ENCODE results near the gene RTP3. TPM values are rescaled to one million over a fixed set of nuclear protein-coding genes. Genes with fewer than 3 reads are reported as not detected.

Gene RTP3
- polyA plus RNA-seq, 1 donor from 2014 or later, result not detected

- Histone ChIP-seq H3K27me3 (ENCODE audit: insufficient read depth, low read depth, low read length) (no peaks in the 10 kb centered on the region), H3K27ac (ENCODE audit: low read length) (no peak overlapping the region)
These were observed 35.3 kb downstream of the RTP3 start for GRCh38 chr3:46533091-46533490.

GRCh38 chr3:46535746-46536145 is 38.0 kb downstream of the RTP3 start:
- H3K36me3 ChIP-seq (ENCODE audit: insufficient read depth, low read length), result no peaks in the 10 kb centered on the region
- H2AFZ ChIP-seq (ENCODE audit: low read depth, low read length), result no peak overlapping the region
- no peaks in the 10 kb centered on the region for H3K9me2 ChIP-seq (ENCODE audit: insufficient read depth, low read length)
- H3K79me2 ChIP-seq (replicated peaks; ENCODE audit: insufficient read depth, low read length), result no peaks in the 10 kb centered on the region
- no peaks in the 10 kb centered on the region for H3F3A ChIP-seq (ENCODE audit: insufficient read depth, low read length, poor library complexity, severe bottlenecking)
- no peak overlapping the region for H3K27ac ChIP-seq (ENCODE audit: low read length)
- H3K4me2 ChIP-seq (ENCODE audit: low read length), result no peak overlapping the region
- H3K27me3 ChIP-seq (ENCODE audit: insufficient read depth, low read depth, low read length), result no peaks in the 10 kb centered on the region
- no peak overlapping the region for H3K9ac ChIP-seq (ENCODE audit: low read length)
- H4K20me1 ChIP-seq (ENCODE audit: insufficient read depth), result no peaks in the 10 kb centered on the region
- H3K9me3 ChIP-seq (ENCODE audit: low read length), result no peaks in the 10 kb centered on the region
- H3K4me3 ChIP-seq (ENCODE audit: low read length), result no peak overlapping the region
- no peak for TF ChIP-seq EZH2 (IDR thresholded peaks at IDR 0.05; ENCODE audit: borderline replicate concordance, insufficient read depth, low read length, poor library complexity, severe bottlenecking)
- no peak for TF ChIP-seq MXI1 (conservative IDR thresholded peaks at IDR 0.05; ENCODE audit: poor library complexity, severe bottlenecking)
- TF ChIP-seq SMC3 (conservative IDR thresholded peaks at IDR 0.05; ENCODE audit: poor library complexity), result no peak
- TF ChIP-seq POLR2AphosphoS5 (IDR thresholded peaks at IDR 0.05), result no peak
- no peak for TF ChIP-seq EP300 (conservative IDR thresholded peaks at IDR 0.05; ENCODE audit: poor library complexity, severe bottlenecking)
- TF ChIP-seq TAF1 (IDR thresholded peaks at IDR 0.05; ENCODE audit: low read depth), result no peak
- TF ChIP-seq REST (IDR thresholded peaks at IDR 0.05; ENCODE audit: borderline replicate concordance), result no peak
- no peak for TF ChIP-seq RAD21 (conservative IDR thresholded peaks at IDR 0.05)

More at GRCh38 chr3:46533091-46533490, 35.3 kb downstream of the RTP3 start:
- no peak overlapping the region for H2AFZ ChIP-seq (ENCODE audit: low read depth, low read length)
- no peak overlapping the region for H3K4me2 ChIP-seq (ENCODE audit: low read length)
- H3K79me2 ChIP-seq (replicated peaks; ENCODE audit: insufficient read depth, low read length), result no peaks in the 10 kb centered on the region
- no peaks in the 10 kb centered on the region for H3K9me3 ChIP-seq (ENCODE audit: low read length)
- H3K9ac ChIP-seq (ENCODE audit: low read length), result no peak overlapping the region
- H4K20me1 ChIP-seq (ENCODE audit: insufficient read depth), result no peaks in the 10 kb centered on the region
- H3F3A ChIP-seq (ENCODE audit: insufficient read depth, low read length, poor library complexity, severe bottlenecking), result no peaks in the 10 kb centered on the region
- no peaks in the 10 kb centered on the region for H3K36me3 ChIP-seq (ENCODE audit: insufficient read depth, low read length)
- no peak overlapping the region for H3K4me3 ChIP-seq (ENCODE audit: low read length)
- TF ChIP-seq REST (IDR thresholded peaks at IDR 0.05; ENCODE audit: borderline replicate concordance) (no peak), MXI1 (conservative IDR thresholded peaks at IDR 0.05; ENCODE audit: poor library complexity, severe bottlenecking) (no peak), POLR2AphosphoS5 (IDR thresholded peaks at IDR 0.05) (no peak), EP300 (conservative IDR thresholded peaks at IDR 0.05; ENCODE audit: poor library complexity, severe bottlenecking) (no peak), EZH2 (IDR thresholded peaks at IDR 0.05; ENCODE audit: borderline replicate concordance, insufficient read depth, low read length, poor library complexity, severe bottlenecking) (no peak), SMC3 (conservative IDR thresholded peaks at IDR 0.05; ENCODE audit: poor library complexity) (no peak), RAD21 (conservative IDR thresholded peaks at IDR 0.05) (no peak), TAF1 (IDR thresholded peaks at IDR 0.05; ENCODE audit: low read depth) (no peak)
- TF ChIP-seq, protein P1, sequence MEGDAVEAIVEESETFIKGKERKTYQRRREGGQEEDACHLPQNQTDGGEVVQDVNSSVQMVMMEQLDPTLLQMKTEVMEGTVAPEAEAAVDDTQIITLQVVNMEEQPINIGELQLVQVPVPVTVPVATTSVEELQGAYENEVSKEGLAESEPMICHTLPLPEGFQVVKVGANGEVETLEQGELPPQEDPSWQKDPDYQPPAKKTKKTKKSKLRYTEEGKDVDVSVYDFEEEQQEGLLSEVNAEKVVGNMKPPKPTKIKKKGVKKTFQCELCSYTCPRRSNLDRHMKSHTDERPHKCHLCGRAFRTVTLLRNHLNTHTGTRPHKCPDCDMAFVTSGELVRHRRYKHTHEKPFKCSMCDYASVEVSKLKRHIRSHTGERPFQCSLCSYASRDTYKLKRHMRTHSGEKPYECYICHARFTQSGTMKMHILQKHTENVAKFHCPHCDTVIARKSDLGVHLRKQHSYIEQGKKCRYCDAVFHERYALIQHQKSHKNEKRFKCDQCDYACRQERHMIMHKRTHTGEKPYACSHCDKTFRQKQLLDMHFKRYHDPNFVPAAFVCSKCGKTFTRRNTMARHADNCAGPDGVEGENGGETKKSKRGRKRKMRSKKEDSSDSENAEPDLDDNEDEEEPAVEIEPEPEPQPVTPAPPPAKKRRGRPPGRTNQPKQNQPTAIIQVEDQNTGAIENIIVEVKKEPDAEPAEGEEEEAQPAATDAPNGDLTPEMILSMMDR (IDR thresholded peaks at IDR 0.05; ENCODE audit: poor library complexity, severe bottlenecking), result no peak
- H3K9me2 ChIP-seq (ENCODE audit: insufficient read depth, low read length), result no peaks in the 10 kb centered on the region

Data from neural cell (in vitro differentiated cells).